K562 treated with DMSO at 1 percent for 24 hours (cell line): Measurements from ENCODE around the gene TECPR1. TPM values are rescaled to one million over a fixed set of nuclear protein-coding genes. Genes with fewer than 3 reads are reported as not detected.

ENCODE experiments used
- total RNA-seq: library from RNA; unstranded; fragments of 300-600 nt; gene quantifications from 2 replicates; pipeline ENCODE4 v1.2.3, GENCODE V29; 2022; ENCODE audit warnings: low read depth; ENCODE audit not compliant: insufficient read depth

Gene TECPR1, protein sequence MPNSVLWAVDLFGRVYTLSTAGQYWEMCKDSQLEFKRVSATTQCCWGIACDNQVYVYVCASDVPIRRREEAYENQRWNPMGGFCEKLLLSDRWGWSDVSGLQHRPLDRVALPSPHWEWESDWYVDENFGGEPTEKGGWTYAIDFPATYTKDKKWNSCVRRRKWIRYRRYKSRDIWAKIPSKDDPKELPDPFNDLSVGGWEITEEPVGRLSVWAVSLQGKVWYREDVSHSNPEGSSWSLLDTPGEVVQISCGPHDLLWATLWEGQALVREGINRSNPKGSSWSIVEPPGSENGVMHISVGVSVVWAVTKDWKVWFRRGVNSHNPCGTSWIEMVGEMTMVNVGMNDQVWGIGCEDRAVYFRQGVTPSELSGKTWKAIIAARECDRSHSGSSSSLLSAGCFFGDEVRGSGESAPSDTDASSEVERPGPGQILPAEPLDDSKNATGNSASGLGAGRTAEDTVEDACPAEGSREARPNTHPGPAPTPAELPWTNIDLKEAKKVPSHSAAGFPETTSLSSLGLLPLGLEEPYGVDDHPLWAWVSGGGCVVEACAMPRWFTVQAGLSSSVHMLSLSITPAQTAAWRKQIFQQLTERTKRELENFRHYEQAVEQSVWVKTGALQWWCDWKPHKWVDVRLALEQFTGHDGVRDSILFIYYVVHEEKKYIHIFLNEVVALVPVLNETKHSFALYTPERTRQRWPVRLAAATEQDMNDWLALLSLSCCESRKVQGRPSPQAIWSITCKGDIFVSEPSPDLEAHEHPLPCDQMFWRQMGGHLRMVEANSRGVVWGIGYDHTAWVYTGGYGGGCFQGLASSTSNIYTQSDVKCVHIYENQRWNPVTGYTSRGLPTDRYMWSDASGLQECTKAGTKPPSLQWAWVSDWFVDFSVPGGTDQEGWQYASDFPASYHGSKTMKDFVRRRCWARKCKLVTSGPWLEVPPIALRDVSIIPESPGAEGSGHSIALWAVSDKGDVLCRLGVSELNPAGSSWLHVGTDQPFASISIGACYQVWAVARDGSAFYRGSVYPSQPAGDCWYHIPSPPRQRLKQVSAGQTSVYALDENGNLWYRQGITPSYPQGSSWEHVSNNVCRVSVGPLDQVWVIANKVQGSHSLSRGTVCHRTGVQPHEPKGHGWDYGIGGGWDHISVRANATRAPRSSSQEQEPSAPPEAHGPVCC
- 15.8 and 18.4 TPM in 2 replicates for total RNA-seq

DNA sequence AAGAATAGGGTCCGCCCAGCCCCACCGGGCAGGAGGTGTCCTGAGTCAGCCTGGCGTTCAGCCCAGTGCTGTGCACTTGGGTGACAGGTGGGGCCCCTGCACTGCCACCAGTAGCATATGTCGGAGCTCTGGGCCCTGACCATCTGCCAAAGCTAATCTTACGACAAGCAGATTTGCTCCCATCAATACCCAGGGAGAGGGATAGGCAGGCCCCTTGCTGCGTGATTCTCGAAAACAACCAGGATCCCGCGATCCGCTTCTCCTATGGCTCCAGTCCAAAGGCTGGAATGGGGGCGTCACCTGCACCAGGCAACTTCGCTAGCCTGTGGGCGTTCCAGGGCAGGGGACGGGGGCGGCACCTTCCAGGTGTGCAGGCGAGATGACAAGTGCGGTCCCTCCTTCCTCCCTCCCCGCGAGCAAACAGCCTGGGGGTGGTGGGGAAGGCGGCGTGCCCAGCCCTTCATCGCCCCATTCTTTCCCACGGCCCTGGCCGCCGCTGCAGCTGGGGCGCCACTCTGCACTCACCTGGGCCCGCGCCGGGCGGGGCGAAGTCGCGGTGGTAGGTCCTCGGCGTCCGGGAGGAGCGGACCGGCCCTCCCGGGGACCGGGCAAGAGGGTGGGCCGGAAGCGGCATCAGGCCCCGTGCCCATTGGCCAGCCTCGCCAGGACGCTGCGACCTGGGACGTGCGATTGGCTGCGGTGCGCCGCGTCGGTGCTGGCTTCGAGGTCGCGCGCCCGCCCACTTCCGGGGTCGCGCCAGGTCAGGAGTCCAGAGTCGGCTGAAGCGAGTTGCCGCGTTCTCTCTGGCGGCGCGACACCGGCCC is at the start of gene TECPR1:
TSS of gene TECPR1 (minus strand) at position 632 of the 824 bp plus-strand sequence. CDS start 6,086 bp downstream, outside the sequence.

DNA sequence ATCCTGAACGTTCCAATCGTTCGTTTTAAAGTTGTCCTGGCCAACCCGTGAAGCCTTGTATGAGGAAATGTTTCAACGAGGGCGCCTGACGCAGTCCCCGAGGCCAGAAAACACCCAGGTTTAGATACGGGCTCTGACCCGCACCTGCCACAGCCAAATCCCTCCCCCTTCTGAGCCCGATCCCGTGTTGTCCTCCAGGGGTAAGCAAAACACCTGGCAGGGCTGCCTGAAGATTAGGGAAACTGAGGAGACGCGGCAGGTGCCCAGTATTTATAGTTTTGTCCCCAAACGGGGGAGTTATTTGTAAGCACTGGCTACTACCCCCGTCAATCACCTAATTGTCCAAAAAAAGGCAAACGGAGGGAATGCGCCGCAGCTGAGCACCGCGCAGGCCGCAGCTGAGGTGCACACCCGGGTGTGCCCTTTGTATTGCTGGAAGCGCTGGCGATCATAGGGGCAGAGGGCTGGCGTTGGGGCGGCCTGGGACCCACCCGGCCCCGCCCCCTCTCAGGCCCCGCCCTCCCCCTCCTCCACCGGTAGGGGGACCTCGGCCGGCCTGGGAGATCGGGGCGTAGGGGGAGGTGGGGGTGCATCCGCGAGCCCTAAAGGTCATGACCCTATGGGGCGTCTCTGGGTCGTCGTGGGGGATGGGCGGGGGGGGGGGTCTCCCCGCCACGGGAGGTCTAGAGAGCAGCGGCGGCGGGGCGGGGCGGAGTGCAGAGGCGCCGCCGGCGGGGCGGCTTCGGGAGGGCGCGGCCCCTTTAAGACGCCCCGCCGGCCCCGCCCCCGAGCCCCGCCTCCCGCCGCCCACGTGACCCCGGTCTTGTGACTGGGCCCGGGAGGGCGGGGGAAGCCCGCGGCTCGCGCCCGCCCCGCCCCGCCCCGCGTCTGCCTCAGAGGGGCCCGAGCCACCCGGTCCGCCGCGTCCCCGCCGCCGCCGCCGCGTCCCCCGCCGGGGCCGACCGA is 29.0 kb upstream of the TECPR1 start, which contains the start of gene BRI3:
TSS of gene BRI3 (plus strand) at position 896 of the 966 bp plus-strand sequence. CDS start 110 bp downstream, outside the sequence.

DNA sequence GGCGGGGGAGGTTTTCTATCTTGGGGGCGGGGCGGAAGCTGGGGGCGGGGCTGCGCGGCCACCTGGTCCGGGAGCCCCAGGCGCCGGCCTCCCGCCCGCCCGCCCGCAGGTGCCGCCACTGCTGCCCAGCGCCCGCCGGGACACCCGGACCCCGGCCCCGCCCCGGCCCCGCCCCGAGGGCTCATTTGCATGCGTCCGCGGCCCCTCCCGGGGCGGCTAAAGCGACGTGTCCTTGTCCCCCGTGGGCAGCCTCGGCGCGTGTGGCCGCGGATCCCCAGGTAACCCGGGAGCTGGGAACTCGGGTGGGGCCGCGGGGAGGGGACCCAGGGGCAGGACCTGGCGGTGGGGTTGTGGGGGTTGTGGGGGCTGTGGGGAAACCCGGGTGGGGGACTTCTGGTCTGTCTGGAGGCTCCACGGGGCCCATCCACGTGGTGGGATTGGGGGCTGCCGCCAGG is 40.8 kb downstream of the TECPR1 start, which contains the start of gene BHLHA15:
TSS of gene BHLHA15 (plus strand) at position 219 of the 455 bp plus-strand sequence. CDS start 871 bp downstream, outside the sequence.

Other genes with a start within 250 kb of the TECPR1 start
- gene LMTK2, start 145.4 kb downstream of the TECPR1 start, total RNA-seq = 9.4 and 10.8 TPM in 2 replicates
- 3.0 and 7.9 TPM in 2 replicates for gene BHLHA15, start 40.8 kb downstream of the TECPR1 start, total RNA-seq
- 201 and 236 TPM in 2 replicates for gene BRI3, start 29.5 kb upstream of the TECPR1 start, total RNA-seq
- gene BAIAP2L1, start 148.9 kb upstream of the TECPR1 start, total RNA-seq = 14.8 and 14.9 TPM in 2 replicates